GM12891 (cell line): ENCODE results near the gene HMG20A.

Experiments
- PAX5 ChIP-seq: IDR thresholded peaks from 2 replicates; pipeline ENCODE4 v1.6.1; 2011; ENCODE audit warnings: low read length, moderate library complexity, mild to moderate bottlenecking; ENCODE audit not compliant: insufficient read depth, severe bottlenecking
- POLR2A ChIP-seq: IDR thresholded peaks from 2 replicates; pipeline ENCODE4 v1.6.1; 2011; ENCODE audit warnings: low read depth, low read length, control low read depth
- POLR2AphosphoS5 ChIP-seq: IDR thresholded peaks from 2 replicates; pipeline ENCODE4 v1.6.1; 2011; ENCODE audit warnings: low read depth, low read length, control low read depth
- POU2F2 ChIP-seq: IDR thresholded peaks from 2 replicates; pipeline ENCODE4 v1.6.1; 2011; ENCODE audit warnings: low read depth, mild to moderate bottlenecking, control low read depth, low read length, moderate library complexity
- SPI1 ChIP-seq: IDR thresholded peaks from 2 replicates; pipeline ENCODE4 v1.6.1; 2011; ENCODE audit warnings: low read depth, low read length, control low read depth
- TAF1 ChIP-seq: IDR thresholded peaks from 2 replicates; pipeline ENCODE4 v1.6.1; 2011; ENCODE audit warnings: low read depth, low read length, control low read depth

DNA sequence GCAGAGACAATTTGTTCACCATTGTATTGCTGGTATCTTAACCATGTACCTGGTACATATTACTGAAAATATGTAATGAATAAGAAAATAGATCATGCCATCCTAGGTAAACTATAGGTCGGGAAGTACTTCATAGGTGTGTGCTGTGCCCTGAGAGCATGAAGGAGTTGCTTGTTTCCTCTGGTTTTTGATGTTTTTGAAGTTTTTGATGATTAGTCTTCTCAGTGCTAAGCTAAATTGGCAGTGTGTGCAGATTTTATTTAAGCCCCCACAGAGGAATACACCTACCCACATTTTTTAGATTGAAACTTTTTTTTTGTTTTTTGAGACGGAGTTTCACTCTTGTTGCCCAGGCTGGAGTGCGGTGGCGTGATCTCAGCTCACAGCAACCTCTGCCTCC is 16.6 kb downstream of the HMG20A start:
- TF ChIP-seq POLR2AphosphoS5 (no peak), TAF1 (no peak), POLR2A (no peak), POU2F2 (no peak), PAX5 (no peak), SPI1 (no peak)
